ENCODE results near the gene ESRRG. TPM values are rescaled to one million over a fixed set of nuclear protein-coding genes. Genes with fewer than 3 reads are reported as not detected.

Gene ESRRG
- total RNA-seq, 1 experiment from 2014 or later, result 0.15 TPM

GRCh38 chr1:216498277-216498676 is 225.0 kb downstream of the ESRRG start:
- H3K9ac ChIP-seq (ENCODE audit: low read length), result no peak overlapping the region
- no peak overlapping the region for H3K4me3 ChIP-seq (ENCODE audit: low read length)
- no peak overlapping the region for H3K4me2 ChIP-seq (ENCODE audit: low read depth, low read length, poor library complexity, severe bottlenecking)
- no peaks in the 10 kb centered on the region for H3K36me3 ChIP-seq (ENCODE audit: insufficient read depth, low read length)
- no peaks in the 10 kb centered on the region for H3K27me3 ChIP-seq (ENCODE audit: low read length)
- H3K9me2 ChIP-seq (replicated peaks; ENCODE audit: insufficient read depth, low read length), result no peaks in the 10 kb centered on the region
- H4K20me1 ChIP-seq (ENCODE audit: insufficient read depth, low read depth, low read length), result no peaks in the 10 kb centered on the region
- no peak overlapping the region for H2AFZ ChIP-seq (ENCODE audit: low read length)
- no peaks in the 10 kb centered on the region for H3K79me2 ChIP-seq (ENCODE audit: low read length)
- no peaks in the 10 kb centered on the region for H3K9me3 ChIP-seq (ENCODE audit: low read length)
- no peak overlapping the region for H3K27ac ChIP-seq (ENCODE audit: low read length)
- DNase-seq, result no peak
- H3K4me1 ChIP-seq (ENCODE audit: low read length), result no peaks in the 10 kb centered on the region

DNA sequence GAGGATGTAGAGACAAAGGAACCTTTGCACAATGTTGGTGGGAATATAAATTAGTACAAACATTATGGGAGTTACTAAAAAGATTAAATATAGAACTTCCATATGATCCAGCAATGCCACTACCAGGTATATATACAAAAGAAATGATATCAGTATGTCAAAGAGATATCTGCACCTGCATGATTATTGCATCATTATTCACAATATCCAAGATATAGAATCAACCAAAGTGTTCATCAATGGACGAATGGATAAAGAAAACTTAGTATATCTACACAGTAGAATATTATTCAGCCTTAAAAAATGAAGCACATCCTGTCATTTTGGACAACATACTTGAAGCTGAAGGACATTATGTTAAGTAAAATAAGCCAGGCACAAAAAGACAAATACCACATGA is 238.2 kb downstream of the ESRRG start:
- Histone ChIP-seq H3K27ac (ENCODE audit: low read length) (no peak overlapping the region), H3K79me2 (ENCODE audit: low read length) (no peaks in the 10 kb centered on the region), H3K9ac (ENCODE audit: low read length) (no peak overlapping the region), H3K4me2 (ENCODE audit: low read depth, low read length, poor library complexity, severe bottlenecking) (no peak overlapping the region), H3K4me3 (ENCODE audit: low read length) (no peak overlapping the region), H3K9me2 (replicated peaks; ENCODE audit: insufficient read depth, low read length) (no peaks in the 10 kb centered on the region; the same call in 1 of the 2 replicates), H3K9me3 (ENCODE audit: low read length) (no peaks in the 10 kb centered on the region), H3K4me1 (ENCODE audit: low read length) (no peaks in the 10 kb centered on the region), H4K20me1 (ENCODE audit: insufficient read depth, low read depth, low read length) (no peaks in the 10 kb centered on the region), H3K27me3 (ENCODE audit: low read length) (no peaks in the 10 kb centered on the region), H2AFZ (ENCODE audit: low read length) (no peak overlapping the region), H3K36me3 (ENCODE audit: insufficient read depth, low read length) (no peaks in the 10 kb centered on the region)
- DNase-seq, result no peak

- Histone ChIP-seq H3K27ac (ENCODE audit: low read length) (no peak overlapping the region), H3K9me2 (replicated peaks; ENCODE audit: insufficient read depth, low read length) (no peaks in the 10 kb centered on the region; the same call in 1 of the 2 replicates), H3K36me3 (ENCODE audit: insufficient read depth, low read length) (no peaks in the 10 kb centered on the region), H3K9me3 (ENCODE audit: low read length) (no peaks in the 10 kb centered on the region), H3K4me2 (ENCODE audit: low read depth, low read length, poor library complexity, severe bottlenecking) (no peak overlapping the region), H3K79me2 (ENCODE audit: low read length) (no peaks in the 10 kb centered on the region), H3K9ac (ENCODE audit: low read length) (no peak overlapping the region), H4K20me1 (ENCODE audit: insufficient read depth, low read depth, low read length) (no peaks in the 10 kb centered on the region), H3K4me3 (ENCODE audit: low read length) (no peak overlapping the region), H2AFZ (ENCODE audit: low read length) (no peak overlapping the region), H3K4me1 (ENCODE audit: low read length) (no peaks in the 10 kb centered on the region), H3K27me3 (ENCODE audit: low read length) (no peaks in the 10 kb centered on the region)
- DNase-seq, result no peak
Observed at GRCh38 chr1:216483672-216484401, 239.4 kb downstream of the ESRRG start.

DNA sequence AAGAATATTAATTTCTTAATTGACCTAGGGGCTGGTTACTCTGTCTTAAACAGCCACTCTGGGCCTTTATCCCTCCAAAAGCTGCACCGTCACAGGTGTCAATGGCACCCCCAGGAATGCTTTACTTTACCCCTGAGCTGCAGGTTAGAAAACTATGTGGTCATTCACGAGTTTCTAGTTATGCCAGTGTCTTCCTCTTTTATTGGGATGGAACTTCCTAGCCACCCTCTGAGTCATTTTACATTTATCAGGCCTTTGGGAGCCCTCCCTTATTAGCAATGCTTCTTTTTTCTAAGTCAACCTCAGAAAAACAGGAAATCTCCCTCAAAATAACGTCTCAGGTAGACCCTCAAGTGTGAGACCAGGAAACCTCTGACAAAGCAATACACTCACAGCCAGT is 240.6 kb downstream of the ESRRG start:
- H3K4me3 ChIP-seq (ENCODE audit: low read length), result no peak overlapping the region
- no peak overlapping the region for H3K27ac ChIP-seq (ENCODE audit: low read length)
- no peak overlapping the region for H2AFZ ChIP-seq (ENCODE audit: low read length)

DNA sequence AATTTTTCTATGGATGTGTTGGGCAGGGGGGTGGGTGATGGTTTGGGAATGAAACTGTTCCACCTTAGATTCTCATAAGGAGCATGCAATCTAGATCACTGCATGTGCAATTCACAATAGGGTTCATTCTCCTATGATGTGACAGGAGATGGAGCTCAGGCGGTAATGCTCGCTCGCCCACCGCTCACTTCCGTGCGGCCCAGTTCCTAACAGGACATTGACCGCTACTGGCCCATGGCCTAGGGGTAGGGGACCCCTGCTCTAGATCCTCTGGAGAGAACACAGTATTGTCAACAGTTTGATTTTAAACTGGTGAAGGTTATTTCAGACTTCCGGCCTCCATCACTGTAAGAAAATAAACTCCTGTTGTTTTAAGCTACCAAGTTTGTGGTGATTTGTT is 245.0 kb downstream of the ESRRG start:
- Histone ChIP-seq H3K9ac (ENCODE audit: low read length) (no peak overlapping the region), H3K36me3 (ENCODE audit: insufficient read depth, low read length) (no peaks in the 10 kb centered on the region), H3K27ac (ENCODE audit: low read length) (no peak overlapping the region), H2AFZ (ENCODE audit: low read length) (no peak overlapping the region), H3K79me2 (ENCODE audit: low read length) (no peaks in the 10 kb centered on the region), H3K9me3 (ENCODE audit: low read length) (no peaks in the 10 kb centered on the region), H3K4me3 (ENCODE audit: low read length) (no peak overlapping the region), H3K4me2 (ENCODE audit: low read depth, low read length, poor library complexity, severe bottlenecking) (no peak overlapping the region), H3K27me3 (ENCODE audit: low read length) (no peaks in the 10 kb centered on the region), H3K9me2 (replicated peaks; ENCODE audit: insufficient read depth, low read length) (no peaks in the 10 kb centered on the region; the same call in 1 of the 2 replicates), H4K20me1 (ENCODE audit: insufficient read depth, low read depth, low read length) (no peaks in the 10 kb centered on the region), H3K4me1 (ENCODE audit: low read length) (no peaks in the 10 kb centered on the region)
- DNase-seq, result no peak

More for the DNA sequence above, 240.6 kb downstream of the ESRRG start:
- no peak for DNase-seq
- Histone ChIP-seq H3K27me3 (ENCODE audit: low read length) (no peaks in the 10 kb centered on the region), H3K4me1 (ENCODE audit: low read length) (no peaks in the 10 kb centered on the region), H3K9me2 (replicated peaks; ENCODE audit: insufficient read depth, low read length) (no peaks in the 10 kb centered on the region; the same call in 1 of the 2 replicates), H3K36me3 (ENCODE audit: insufficient read depth, low read length) (no peaks in the 10 kb centered on the region), H3K4me2 (ENCODE audit: low read depth, low read length, poor library complexity, severe bottlenecking) (no peak overlapping the region), H4K20me1 (ENCODE audit: insufficient read depth, low read depth, low read length) (no peaks in the 10 kb centered on the region), H3K9me3 (ENCODE audit: low read length) (no peaks in the 10 kb centered on the region), H3K79me2 (ENCODE audit: low read length) (no peaks in the 10 kb centered on the region), H3K9ac (ENCODE audit: low read length) (no peak overlapping the region)

DNA sequence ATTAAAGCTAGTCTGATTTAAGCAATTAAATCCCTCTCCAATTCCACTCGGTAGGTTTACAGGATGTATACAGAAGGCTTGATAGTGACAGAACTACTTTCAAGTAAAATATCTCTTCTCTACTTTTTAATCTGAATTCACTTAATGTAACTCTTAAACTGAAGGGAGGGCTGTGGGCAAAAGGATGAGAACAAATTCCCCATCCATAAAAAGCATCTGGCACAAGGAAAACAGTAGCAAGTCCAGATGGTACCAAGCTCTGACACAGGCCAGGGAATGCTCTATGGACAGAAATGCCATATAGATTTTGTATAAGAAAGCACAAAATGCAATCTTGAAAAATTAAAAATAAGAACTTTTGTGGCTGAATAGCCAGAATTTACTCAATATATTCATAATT is 246.9 kb downstream of the ESRRG start:
- H3K27ac ChIP-seq (ENCODE audit: low read length), result no peak overlapping the region
- H3K4me1 ChIP-seq (ENCODE audit: low read length), result no peaks in the 10 kb centered on the region
- H2AFZ ChIP-seq (ENCODE audit: low read length), result no peak overlapping the region
- H3K79me2 ChIP-seq (ENCODE audit: low read length), result no peaks in the 10 kb centered on the region
- no peaks in the 10 kb centered on the region for H3K9me3 ChIP-seq (ENCODE audit: low read length)
- H3K27me3 ChIP-seq (ENCODE audit: low read length), result no peaks in the 10 kb centered on the region
- no peak overlapping the region for H3K4me3 ChIP-seq (ENCODE audit: low read length)
- H4K20me1 ChIP-seq (ENCODE audit: insufficient read depth, low read depth, low read length), result no peaks in the 10 kb centered on the region
- H3K36me3 ChIP-seq (ENCODE audit: insufficient read depth, low read length), result no peaks in the 10 kb centered on the region
- H3K4me2 ChIP-seq (ENCODE audit: low read depth, low read length, poor library complexity, severe bottlenecking), result no peak overlapping the region
- DNase-seq, result no peak
- H3K9ac ChIP-seq (ENCODE audit: low read length), result no peak overlapping the region
- no peaks in the 10 kb centered on the region for H3K9me2 ChIP-seq (replicated peaks; ENCODE audit: insufficient read depth, low read length)

DNA sequence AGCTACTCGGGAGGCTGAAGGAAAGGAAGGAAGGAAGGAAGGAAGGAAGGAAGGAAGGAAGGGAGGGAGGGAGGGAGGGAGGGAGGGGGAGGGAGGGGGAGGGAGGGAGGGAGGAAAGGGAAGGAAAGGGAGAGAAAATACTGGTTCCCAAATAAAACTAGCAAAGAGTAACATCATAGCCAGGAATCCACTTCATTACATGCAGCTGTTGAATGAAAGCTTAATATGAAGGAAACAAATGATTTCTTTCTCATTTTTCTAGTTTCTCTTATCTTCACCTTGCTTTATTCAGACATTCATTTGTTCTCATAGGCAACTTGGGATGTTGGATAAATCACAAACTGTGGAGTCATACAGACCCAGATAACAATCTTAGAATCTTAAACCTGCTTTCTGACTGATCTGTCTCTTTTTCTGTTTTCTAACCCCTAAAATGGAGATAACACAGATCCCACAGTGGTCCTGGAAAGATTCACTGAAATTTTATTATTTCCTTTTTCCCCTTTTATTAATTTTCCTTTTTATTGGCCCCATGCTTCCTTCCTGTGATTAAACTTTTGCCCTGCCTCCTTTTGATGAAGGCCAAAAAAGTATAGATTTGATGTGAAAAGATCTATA is 247.5 kb downstream of the ESRRG start:
- no peaks in the 10 kb centered on the region for H3K9me2 ChIP-seq (replicated peaks; ENCODE audit: insufficient read depth, low read length)
- H3K79me2 ChIP-seq (ENCODE audit: low read length), result no peaks in the 10 kb centered on the region
- H3K9ac ChIP-seq (ENCODE audit: low read length), result no peak overlapping the region
- no peak overlapping the region for H3K4me2 ChIP-seq (ENCODE audit: low read depth, low read length, poor library complexity, severe bottlenecking)
- no peaks in the 10 kb centered on the region for H4K20me1 ChIP-seq (ENCODE audit: insufficient read depth, low read depth, low read length)
- H3K27me3 ChIP-seq (ENCODE audit: low read length), result no peaks in the 10 kb centered on the region
- H3K4me1 ChIP-seq (ENCODE audit: low read length), result no peaks in the 10 kb centered on the region
- H3K4me3 ChIP-seq (ENCODE audit: low read length), result no peak overlapping the region
- H2AFZ ChIP-seq (ENCODE audit: low read length), result no peak overlapping the region
- no peak overlapping the region for H3K27ac ChIP-seq (ENCODE audit: low read length)
- no peaks in the 10 kb centered on the region for H3K9me3 ChIP-seq (ENCODE audit: low read length)
- H3K36me3 ChIP-seq (ENCODE audit: insufficient read depth, low read length), result no peaks in the 10 kb centered on the region
- no peak for DNase-seq

- Histone ChIP-seq H4K20me1 (ENCODE audit: insufficient read depth, low read depth, low read length) (no peaks in the 10 kb centered on the region), H3K9me3 (ENCODE audit: low read length) (no peaks in the 10 kb centered on the region), H3K27me3 (ENCODE audit: low read length) (no peaks in the 10 kb centered on the region), H3K9me2 (replicated peaks; ENCODE audit: insufficient read depth, low read length) (no peaks in the 10 kb centered on the region), H3K9ac (ENCODE audit: low read length) (no peak overlapping the region), H2AFZ (ENCODE audit: low read length) (no peak overlapping the region), H3K4me3 (ENCODE audit: low read length) (no peak overlapping the region), H3K27ac (ENCODE audit: low read length) (no peak overlapping the region), H3K4me1 (ENCODE audit: low read length) (no peaks in the 10 kb centered on the region), H3K36me3 (ENCODE audit: insufficient read depth, low read length) (no peaks in the 10 kb centered on the region), H3K79me2 (ENCODE audit: low read length) (no peaks in the 10 kb centered on the region), H3K4me2 (ENCODE audit: low read depth, low read length, poor library complexity, severe bottlenecking) (no peak overlapping the region)
- DNase-seq, result no peak
Observed at GRCh38 chr1:216466162-216466801, 256.9 kb downstream of the ESRRG start.
